Hepatocyte (in vitro differentiated cells): ENCODE measurements around the gene TENM4.

ENCODE experiments used
- EZH2 ChIP-seq: fragments of 200-600 bp; sonication (generic); IDR thresholded peaks from 2 replicates; pipeline ENCODE4 v1.6.1; 2016; ENCODE audit warnings: antibody characterized with exemption, mild to moderate bottlenecking, borderline replicate concordance
- TF ChIP-seq, protein P1 (sequence below): fragments of 200-600 bp; sonication (generic); IDR thresholded peaks from 2 replicates; pipeline ENCODE4 v1.5.1; 2016; ENCODE audit warnings: antibody characterized with exemption, mild to moderate bottlenecking; ENCODE audit not compliant: poor library complexity

DNA sequence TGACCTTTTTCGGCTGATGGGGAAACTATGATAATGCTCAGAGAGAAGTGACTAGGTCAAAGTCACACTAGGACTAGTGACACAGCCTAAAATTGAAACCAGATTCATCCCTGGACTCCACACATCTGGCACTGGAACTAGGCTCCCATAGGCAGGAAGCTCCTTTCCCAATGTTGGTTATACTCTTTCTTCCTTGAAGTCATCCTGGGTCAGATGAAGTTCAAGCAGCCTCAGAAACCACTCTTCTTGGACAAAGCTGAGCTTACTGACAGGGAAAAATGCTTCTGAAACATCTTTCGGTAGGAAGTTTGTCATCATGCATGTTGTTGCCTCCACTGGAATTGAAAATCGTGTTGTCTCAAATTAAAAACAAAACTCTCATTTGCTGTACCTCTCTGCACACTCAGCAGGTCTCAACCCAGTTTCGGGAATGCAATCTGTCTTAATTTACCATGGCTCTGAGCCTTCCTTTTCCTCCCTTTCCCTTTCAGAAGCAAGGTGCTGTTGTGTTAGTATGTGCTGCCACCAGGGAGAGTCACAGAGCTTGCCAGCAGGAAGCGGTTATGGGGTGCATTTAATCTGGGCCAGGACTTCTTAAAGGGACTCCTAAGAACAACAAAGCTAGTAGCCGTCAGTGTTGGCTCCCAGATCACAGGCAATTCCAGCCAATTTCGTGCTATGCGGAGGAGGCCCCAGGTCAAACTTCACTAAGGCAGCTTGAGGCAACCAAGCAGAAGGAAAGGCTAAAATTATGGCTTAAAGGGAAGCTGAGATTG is 384.8 kb downstream of the TENM4 start:
- TF ChIP-seq, protein P1, sequence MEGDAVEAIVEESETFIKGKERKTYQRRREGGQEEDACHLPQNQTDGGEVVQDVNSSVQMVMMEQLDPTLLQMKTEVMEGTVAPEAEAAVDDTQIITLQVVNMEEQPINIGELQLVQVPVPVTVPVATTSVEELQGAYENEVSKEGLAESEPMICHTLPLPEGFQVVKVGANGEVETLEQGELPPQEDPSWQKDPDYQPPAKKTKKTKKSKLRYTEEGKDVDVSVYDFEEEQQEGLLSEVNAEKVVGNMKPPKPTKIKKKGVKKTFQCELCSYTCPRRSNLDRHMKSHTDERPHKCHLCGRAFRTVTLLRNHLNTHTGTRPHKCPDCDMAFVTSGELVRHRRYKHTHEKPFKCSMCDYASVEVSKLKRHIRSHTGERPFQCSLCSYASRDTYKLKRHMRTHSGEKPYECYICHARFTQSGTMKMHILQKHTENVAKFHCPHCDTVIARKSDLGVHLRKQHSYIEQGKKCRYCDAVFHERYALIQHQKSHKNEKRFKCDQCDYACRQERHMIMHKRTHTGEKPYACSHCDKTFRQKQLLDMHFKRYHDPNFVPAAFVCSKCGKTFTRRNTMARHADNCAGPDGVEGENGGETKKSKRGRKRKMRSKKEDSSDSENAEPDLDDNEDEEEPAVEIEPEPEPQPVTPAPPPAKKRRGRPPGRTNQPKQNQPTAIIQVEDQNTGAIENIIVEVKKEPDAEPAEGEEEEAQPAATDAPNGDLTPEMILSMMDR, result no peak
- no peak for TF ChIP-seq EZH2
